C4-2B (cell line): Measurements from ENCODE around the gene ATP2B3.

ENCODE experiments used
- CTCF ChIP-seq: fragments of 450-650 bp; conservative IDR thresholded peaks from 2 replicates; pipeline ENCODE4 v1.5.1; 2017; ENCODE audit warnings: mild to moderate bottlenecking
- ZFX ChIP-seq: fragments of 450-650 bp; IDR thresholded peaks from 2 replicates; pipeline ENCODE4 v1.6.1; 2017

- TF ChIP-seq CTCF, result no peak
- no peak for TF ChIP-seq ZFX
These were observed 46.7 kb downstream of the ATP2B3 start for GRCh38 chrX:153564047-153564606.
